ENCODE data around the gene PPP6R2.

Gene PPP6R2

DNA sequence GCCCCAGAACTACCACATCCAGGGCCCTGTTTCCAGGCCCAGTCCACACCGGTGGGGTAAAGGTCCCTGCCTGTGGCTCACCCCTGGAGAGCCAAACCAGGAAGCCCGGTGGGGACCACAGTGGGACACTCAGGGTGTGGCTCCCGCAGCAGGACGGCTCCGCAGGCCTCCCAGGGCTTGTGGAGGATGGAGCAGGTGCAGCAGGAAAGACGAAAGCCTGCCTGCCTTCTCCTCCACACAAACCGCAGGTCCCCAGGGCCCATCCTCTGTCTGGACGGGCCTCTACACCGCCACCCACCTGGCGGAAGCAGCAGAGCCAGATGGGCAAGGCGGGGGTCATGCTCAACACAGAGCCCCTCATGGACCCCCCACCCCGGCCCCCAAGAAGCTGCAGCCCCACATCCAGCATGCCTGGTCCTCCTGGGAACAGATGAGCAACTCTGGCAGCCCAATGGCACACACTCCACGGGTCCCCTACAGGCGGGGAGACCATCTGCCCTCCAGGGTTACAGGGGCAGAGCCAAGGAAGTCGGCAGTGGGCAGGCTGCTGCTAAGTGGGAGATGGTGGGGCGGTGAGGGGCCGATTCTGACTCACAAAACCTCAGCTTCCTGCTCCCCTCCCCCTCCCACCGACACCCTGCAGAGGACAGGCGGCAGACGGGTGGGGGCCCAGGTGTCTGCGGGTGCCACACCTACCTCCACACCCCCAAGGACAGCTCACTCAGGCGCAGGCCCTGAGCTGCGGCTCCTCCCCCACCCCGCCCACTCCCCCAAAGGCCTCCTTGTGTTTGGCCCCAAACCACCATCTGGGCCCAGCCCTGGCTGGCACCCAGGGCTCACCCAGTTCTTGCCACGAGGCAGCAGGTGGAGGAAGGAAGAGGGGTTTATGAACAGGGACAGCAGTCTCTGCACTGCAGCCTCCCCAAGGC is 126.5 kb downstream of the PPP6R2 start:
- TF ChIP-seq, protein P1, sequence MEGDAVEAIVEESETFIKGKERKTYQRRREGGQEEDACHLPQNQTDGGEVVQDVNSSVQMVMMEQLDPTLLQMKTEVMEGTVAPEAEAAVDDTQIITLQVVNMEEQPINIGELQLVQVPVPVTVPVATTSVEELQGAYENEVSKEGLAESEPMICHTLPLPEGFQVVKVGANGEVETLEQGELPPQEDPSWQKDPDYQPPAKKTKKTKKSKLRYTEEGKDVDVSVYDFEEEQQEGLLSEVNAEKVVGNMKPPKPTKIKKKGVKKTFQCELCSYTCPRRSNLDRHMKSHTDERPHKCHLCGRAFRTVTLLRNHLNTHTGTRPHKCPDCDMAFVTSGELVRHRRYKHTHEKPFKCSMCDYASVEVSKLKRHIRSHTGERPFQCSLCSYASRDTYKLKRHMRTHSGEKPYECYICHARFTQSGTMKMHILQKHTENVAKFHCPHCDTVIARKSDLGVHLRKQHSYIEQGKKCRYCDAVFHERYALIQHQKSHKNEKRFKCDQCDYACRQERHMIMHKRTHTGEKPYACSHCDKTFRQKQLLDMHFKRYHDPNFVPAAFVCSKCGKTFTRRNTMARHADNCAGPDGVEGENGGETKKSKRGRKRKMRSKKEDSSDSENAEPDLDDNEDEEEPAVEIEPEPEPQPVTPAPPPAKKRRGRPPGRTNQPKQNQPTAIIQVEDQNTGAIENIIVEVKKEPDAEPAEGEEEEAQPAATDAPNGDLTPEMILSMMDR (IDR thresholded peaks at IDR 0.05; ENCODE audit: low read depth, low read length): peak; percentile 7
- TF ChIP-seq POLR2A (IDR thresholded peaks at IDR 0.05; ENCODE audit: extremely low read depth, insufficient read length): no peak
- TF ChIP-seq, protein P2, sequence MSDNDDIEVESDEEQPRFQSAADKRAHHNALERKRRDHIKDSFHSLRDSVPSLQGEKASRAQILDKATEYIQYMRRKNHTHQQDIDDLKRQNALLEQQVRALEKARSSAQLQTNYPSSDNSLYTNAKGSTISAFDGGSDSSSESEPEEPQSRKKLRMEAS (IDR thresholded peaks at IDR 0.05; ENCODE audit: low read depth, low read length): peak; percentile 32; the same call in 1 of the 2 replicates
- TF ChIP-seq MYC (IDR thresholded peaks at IDR 0.05; ENCODE audit: low read depth, low read length): peak; percentile 54; the same call in 1 of the 2 replicates
- DNase-seq (ENCODE audit: low read depth): peak; percentile 99
- H3K4me3 ChIP-seq (ENCODE audit: low read depth, low read length): peak overlapping the region; percentile 25

DNA sequence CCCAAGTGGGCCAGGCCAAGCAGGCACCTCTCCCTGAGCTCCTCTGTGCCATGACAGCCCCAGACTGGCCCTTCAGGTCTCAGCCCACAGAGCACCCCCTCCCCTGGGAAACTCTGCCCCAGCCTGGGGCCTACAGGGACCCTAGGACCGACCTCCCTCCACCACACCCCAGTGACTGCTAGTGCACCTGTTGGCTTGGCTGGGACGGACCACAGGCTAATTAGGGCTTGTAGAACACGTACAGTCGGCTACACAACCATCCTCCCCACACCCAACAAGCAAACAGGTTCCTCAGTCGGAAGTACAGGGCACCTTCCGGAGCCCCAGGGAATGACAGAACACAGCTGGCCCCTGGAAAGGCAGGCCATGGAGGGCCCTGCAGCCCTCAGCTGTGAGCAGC is 127.4 kb downstream of the PPP6R2 start:
- TF ChIP-seq MYC (IDR thresholded peaks at IDR 0.05; ENCODE audit: low read depth, low read length) (no peak), POLR2A (IDR thresholded peaks at IDR 0.05; ENCODE audit: extremely low read depth, insufficient read length) (no peak)
- TF ChIP-seq, protein P2 (IDR thresholded peaks at IDR 0.05; ENCODE audit: low read depth, low read length): no peak
- TF ChIP-seq, protein P1 (IDR thresholded peaks at IDR 0.05; ENCODE audit: low read depth, low read length): no peak
- DNase-seq (ENCODE audit: low read depth): peak; percentile 25
- peak overlapping the region; percentile 11 for H3K4me3 ChIP-seq (ENCODE audit: low read depth, low read length)

DNA sequence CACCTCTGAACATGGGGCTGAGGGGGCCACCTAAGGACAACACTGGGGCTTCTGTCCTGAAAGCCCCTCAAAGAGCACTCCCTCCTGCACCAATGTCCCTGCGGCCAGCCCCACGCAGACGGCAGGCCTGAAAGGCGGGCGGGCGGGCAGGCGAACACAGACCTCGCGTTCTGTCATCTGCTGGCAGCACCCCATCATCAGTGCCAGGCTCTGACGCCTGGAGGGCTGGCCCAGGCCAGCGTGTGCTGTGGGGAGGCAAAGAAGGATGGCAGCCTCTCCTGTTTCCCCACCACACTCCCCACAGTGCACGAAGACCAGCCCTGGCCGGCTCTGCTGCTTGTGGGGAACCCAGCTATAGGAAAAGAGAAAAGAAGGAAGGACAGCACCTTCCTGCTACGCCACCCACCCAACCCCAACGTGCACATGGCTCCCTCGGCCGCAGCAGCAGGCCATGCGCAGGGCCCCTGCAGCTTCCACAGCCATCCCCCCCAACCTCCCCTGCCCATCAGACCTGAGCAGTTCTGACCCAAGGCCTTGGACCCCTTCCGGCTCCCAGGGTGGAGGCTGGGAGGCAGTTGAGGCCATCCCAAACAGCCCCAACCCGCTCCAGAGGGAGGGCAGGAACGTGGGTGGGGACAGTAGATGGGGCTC is 128.2 kb downstream of the PPP6R2 start:
- TF ChIP-seq, protein P1 (IDR thresholded peaks at IDR 0.05; ENCODE audit: low read depth, low read length): no peak
- TF ChIP-seq POLR2A (IDR thresholded peaks at IDR 0.05; ENCODE audit: extremely low read depth, insufficient read length) (no peak), MYC (IDR thresholded peaks at IDR 0.05; ENCODE audit: low read depth, low read length) (no peak)
- TF ChIP-seq, protein P2 (IDR thresholded peaks at IDR 0.05; ENCODE audit: low read depth, low read length): no peak
- no peak for DNase-seq (ENCODE audit: low read depth)
- H3K4me3 ChIP-seq (ENCODE audit: low read depth, low read length): no peak overlapping the region

DNA sequence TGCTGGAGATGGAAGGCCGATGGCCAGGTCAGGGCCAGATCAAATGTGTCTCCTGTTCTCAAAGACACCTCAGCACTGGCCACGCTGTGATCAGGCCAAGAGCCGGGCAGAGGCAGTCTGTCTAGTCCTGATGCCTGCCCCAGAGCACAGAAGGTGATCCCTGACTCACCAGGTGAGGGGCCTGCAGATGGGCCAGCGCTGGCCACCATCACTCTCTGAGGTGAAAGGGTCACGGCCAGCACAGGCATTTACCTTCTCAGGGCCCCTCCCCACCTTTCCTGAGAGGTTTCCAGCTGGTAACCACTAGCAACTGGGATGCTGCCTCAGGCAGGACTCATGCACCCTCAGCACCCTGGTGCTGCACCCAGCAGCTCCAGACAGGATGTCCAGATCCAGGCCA is 128.8 kb downstream of the PPP6R2 start:
- TF ChIP-seq, protein P2 (IDR thresholded peaks at IDR 0.05; ENCODE audit: low read depth, low read length): no peak
- TF ChIP-seq MYC (IDR thresholded peaks at IDR 0.05; ENCODE audit: low read depth, low read length): no peak
- TF ChIP-seq POLR2A (IDR thresholded peaks at IDR 0.05; ENCODE audit: extremely low read depth, insufficient read length): no peak
- TF ChIP-seq, protein P1 (IDR thresholded peaks at IDR 0.05; ENCODE audit: low read depth, low read length): no peak
- H3K4me3 ChIP-seq (ENCODE audit: low read depth, low read length): no peak overlapping the region
- no peak for DNase-seq (ENCODE audit: low read depth)

DNA sequence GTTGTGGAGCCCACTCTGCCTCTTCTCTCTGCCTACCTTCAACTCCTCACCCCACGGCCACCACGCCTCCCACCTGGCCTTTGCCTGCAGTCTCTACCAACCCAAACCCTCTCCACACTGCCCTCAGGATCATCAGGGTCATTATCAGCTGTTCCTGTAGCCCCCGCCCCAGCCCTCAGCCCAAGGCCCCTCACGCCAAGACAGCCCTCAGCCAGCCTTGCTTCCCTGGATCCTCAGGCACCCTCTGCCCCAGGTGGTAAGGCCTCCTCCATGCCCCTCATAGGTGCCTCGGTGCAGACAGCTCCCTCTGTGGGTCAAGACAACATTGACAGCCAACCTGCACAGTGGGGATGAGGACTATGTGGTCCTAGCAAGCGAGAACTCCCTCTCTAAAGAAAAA is 130.0 kb downstream of the PPP6R2 start:
- peak; percentile 53 for DNase-seq (ENCODE audit: low read depth)
- H3K4me3 ChIP-seq (ENCODE audit: low read depth, low read length): peak overlapping the region; percentile 59
- TF ChIP-seq, protein P1 (IDR thresholded peaks at IDR 0.05; ENCODE audit: low read depth, low read length): peak; percentile 49
- TF ChIP-seq, protein P2 (IDR thresholded peaks at IDR 0.05; ENCODE audit: low read depth, low read length): no peak
- no peak for TF ChIP-seq MYC (IDR thresholded peaks at IDR 0.05; ENCODE audit: low read depth, low read length)
- no peak for TF ChIP-seq POLR2A (IDR thresholded peaks at IDR 0.05; ENCODE audit: extremely low read depth, insufficient read length)

All from NB4 (cell line).